HG03135 (cell line): ENCODE data around the gene MECP2.
A peak's percentile ranks its signal among the peaks of the same experiment; 100 is the strongest.

Experiments used
- ATAC-seq: cut with Tn5 transposase; IDR thresholded peaks from one replicate; pipeline ENCODE4 v1.9.1; 2021; ENCODE audit warnings: mild to moderate bottlenecking, moderate library complexity; ENCODE audit not compliant: unreplicated experiment

The MECP2 gene

GRCh38 chrX:154019633-154020528 is 77.6 kb downstream of the MECP2 start, which contains the start of gene IRAK1:
IRAK1 (minus strand) TSS chrX:154019902; CDS start chrX:154019812, 90 bp downstream.
- peak; percentile 51 for ATAC-seq

GRCh38 chrX:154019061-154019621 is 78.4 kb downstream of the MECP2 start:
- peak; percentile 20 for ATAC-seq

DNA sequence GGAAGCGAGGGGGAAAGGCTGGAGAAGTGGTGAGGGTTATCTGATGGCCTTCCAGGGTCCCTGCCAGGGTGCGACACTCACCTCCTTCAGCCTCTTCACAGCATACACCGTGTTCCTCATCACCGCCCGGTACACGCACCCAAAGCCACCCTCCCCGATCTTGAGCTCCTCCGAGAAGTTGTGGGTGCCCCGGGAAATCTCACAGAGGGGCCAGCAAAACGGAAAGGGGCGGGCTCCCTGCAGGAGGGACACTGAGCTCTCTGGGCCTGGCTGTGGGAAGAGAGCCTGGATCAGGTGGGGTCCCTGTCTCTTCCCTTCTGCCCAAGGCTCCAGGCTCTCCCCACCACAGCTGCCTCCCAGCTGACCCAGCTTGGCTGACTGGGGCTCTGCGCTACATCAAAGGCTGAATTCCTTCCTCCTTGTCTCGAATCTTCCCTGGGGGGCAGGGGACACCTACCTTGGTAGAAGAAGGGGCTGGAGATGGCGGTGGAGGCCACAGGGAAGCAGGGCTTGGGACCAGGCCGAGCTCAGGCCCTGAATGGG is 78.9 kb downstream of the MECP2 start:
- ATAC-seq = no peak

DNA sequence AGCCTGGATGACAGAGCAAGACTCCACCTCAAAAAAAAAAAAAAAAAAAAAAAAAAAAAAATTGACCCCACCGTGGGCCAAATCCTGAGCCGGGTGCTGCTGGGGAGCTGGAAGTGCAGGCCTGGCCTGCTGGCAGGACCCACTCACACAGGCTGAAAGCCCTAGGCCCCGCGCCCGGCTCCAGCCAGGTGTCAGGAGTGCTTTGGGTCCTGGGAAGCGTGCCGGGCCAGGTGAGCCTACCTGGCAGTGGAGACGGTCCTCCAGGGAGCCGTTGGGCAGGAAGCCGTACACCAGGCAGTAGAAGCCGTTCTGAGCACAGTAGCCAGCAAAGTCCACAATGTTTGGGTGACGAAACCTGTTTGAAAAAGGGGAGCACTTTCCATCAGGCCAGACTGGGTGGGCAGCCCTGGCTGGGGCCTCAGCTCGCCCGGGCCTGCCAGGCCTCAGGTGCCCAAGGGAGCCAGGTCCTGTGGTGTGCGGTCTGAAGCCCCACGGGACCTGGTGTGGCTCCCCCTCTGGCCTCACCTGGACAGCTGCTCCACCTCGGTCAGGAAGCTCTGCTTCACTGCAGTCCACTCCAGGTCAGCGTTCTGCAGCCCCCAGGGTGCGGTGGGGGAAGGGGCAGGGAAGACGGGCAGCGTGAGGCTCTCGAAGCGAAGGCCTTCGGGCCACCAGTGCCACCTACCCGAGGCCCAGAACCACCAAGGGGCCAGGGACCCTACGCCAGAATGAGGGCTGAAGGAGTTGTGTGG is 79.6 kb downstream of the MECP2 start:
- no peak for ATAC-seq

DNA sequence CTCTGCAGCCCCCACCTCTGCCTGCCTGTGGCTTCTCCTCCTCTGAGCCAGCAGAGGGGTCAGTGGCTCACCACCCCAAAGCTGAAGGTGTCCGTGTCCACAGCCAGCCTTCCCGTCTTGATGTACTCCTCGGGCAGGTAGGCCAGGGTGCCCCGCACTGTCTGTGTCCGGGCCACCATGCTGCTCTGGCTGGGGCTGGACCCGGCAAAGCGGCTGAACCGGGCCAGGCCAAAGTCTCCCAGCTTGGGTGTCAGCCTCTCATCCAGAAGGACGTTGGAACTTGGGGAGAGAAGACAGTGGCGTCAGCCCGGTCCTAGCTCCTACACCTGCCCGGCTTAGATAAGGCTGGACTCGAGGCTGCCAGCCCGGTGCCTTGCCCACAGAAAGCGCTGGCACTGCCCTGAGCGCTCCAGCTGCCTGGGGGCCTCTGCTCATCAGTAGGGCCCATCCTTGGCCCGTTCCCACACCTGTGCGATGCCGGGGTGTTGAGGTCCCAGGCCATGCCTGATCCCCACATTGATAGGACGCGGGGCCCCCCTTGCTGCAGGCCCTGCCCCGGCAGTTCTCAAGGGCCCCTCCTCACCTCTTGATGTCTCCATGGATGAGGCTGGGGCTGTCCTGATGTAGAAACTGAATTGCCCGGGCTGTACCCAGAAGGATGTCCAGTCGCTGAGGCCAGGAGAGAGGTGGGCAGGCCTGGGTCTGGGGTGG is 81.0 kb downstream of the MECP2 start:
- no peak for ATAC-seq

- ATAC-seq = no peak
Measured at GRCh38 chrX:154015581-154016264, 81.8 kb downstream of the MECP2 start.

GRCh38 chrX:154014429-154015380 is 82.8 kb downstream of the MECP2 start:
- no peak for ATAC-seq

DNA sequence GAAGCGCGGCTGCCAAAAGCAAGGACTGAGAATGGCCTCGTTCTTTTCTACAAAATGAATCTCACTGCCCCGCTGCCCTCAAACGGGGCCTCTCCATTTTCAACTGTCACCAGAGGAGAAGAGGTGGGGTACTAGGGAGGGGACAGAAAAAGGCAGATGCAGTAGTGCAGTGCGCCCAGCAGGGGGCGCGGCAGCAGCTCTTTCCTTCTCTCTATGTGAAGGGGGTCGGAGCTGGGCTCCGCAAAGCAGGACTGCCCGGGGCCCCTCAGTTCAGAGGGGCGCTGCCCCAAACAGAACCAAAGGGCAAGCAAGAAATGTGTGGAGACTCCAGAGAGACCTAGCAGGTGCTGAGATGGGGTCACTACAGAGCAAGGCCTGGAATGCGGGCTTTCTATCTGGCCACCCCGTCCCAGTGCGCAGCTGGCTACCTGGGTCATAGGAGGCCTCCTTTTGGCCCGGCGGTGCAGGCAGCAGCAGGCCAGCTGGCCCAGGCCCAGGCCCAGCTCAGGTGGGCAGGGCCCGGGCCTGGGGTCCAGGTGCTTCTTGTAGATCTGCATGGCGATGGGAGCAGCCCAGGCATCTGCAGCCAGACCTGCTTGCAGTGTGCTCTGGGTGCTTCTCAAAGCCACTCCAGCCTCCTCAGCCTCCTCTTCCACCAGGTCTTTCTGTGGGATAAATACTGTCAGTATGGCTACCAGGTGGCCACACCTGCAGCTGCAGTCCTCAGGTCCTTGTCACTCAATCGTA is 83.7 kb downstream of the MECP2 start:
- ATAC-seq = peak; percentile 51

DNA sequence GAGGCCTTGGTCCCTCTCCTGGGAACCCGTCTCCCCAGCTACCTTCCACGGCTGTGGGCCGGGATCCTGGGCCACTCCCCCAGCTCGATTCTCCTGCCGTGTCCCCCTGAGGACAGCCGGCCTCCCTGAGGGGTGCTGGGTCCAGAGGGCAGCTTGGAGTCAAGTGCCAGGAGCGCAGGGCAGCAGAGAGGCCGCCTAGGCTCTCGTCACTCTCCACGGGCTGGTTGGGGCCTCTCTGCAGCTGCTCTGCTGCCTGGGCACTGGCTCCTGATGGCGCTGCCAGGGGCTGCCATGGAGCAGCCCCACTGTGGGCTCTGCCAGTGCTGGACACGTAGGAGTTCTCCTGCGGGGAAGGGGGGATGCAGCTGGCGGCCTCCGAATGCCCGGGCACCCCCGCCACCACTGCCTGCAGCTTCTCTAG is 84.5 kb downstream of the MECP2 start:
- no peak for ATAC-seq

DNA sequence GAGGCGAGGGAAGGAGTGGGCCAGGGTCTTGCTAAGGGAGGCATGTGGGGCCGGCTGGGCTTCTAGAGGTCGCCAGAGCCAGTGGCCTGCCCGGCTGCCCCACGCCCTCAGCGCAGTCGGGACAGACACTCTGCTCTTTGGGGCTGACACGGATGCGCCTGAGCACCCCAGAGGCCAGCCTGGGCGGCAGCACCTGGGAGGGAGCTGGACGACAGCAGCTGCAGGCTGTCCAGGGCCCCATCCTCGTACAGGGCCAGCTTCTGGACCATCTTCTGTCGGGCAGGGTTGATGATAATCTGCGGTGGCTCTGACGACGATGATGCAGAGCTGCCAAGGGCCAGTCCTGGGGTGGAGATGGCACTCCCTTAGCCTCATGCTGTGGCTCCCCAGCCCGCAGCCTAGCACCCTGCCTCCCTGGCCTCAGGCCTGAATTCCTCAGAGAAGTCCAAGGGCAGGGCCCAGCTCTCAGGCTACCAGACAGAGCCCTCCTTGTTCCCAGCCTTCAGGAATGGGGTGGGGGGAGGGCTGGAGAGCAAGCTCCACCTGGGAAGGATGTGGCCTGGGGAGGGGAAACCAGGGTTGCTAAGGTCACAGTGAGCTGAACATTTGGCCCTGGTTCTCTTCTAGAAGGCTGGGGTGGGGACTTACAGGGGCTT is 85.1 kb downstream of the MECP2 start:
- no peak for ATAC-seq

- no peak for ATAC-seq
Measured at GRCh38 chrX:154011376-154012335, 85.9 kb downstream of the MECP2 start.

- no peak for ATAC-seq
Measured at GRCh38 chrX:154010330-154011087, 87.0 kb downstream of the MECP2 start.

DNA sequence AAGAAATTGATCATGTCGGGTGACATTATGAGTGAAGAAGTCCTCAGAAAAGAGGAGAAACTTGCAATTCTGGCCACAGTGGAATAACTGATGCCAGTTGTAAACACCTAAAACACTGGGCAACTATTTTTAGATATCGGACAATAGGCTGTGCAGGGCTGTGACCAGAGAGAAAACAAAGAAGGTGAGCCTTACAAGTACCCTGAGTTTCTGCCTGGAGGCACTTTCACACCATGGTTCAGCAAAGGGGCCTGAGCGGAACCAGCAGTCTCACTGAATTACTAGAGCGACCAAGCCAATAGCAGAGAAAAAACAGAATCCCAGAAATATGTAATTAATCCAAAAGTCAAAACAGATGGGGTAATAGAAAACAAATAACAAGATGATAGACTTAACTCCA is 89.0 kb downstream of the MECP2 start:
- no peak for ATAC-seq

GRCh38 chrX:154006947-154007346 is 90.6 kb downstream of the MECP2 start:
- no peak for ATAC-seq

- ATAC-seq = no peak
Measured at GRCh38 chrX:154004315-154004714, 93.2 kb downstream of the MECP2 start.

DNA sequence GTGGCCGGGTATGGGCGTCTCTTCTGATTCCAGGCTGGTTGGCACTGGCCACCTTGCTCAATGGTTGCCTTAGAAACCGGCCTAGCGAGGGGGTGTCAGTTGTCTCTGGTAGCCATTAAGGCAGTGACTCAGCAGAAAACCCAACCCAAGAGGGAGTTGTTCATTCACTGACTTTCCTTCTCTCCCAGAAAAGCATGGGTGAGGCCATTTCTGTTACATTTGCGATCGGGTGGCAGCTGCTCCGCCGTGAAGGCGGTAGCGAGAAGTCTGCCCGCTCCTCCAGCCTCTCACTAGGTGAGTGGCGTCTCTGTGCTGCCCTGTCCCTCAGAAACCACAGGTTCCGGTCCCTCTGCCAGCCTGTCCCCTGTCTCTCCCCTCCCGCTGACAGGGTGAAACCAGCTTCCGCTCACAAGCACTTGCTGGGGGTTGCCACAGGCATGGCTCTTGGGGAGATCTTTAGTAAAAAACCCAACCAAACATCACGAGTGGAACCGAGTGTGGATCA is 95.2 kb downstream of the MECP2 start:
- ATAC-seq = no peak
